D721Med (cell line): Measurements from ENCODE around the gene GUCY2D.

Experiments used
- DNase-seq: peaks from one replicate; pipeline ENCODE4 v3.0.0; 2011; ENCODE audit warnings: low spot score; ENCODE audit not compliant: insufficient read length
- FAIRE-seq: peaks from 2 replicates; lab custom pipeline; 2011; peaks lifted over from hg19 to GRCh38; lab: Jason Lieb, UNC
- CTCF ChIP-seq: IDR thresholded peaks from 2 replicates; pipeline ENCODE4 v1.5.1; 2012; ENCODE audit warnings: mild to moderate bottlenecking, control low read depth; ENCODE audit not compliant: insufficient read depth; ENCODE audit errors: missing control alignments

GUCY2D gene

GRCh38 chr17:7967751-7968150 lies 34.7 kb upstream of the GUCY2D start:
- DNase-seq (no peak), FAIRE-seq (no peak)
- TF ChIP-seq CTCF = no peak

- FAIRE-seq = no peak
These were observed 33.0 kb upstream of the GUCY2D start for GRCh38 chr17:7969433-7969832.

GRCh38 chr17:7971651-7972050 lies 30.8 kb upstream of the GUCY2D start:
- FAIRE-seq (no peak), DNase-seq (no peak)
- no peak for TF ChIP-seq CTCF

More at GRCh38 chr17:7969433-7969832, 33.0 kb upstream of the GUCY2D start:
- TF ChIP-seq CTCF = no peak
- no peak for DNase-seq

GRCh38 chr17:7972131-7972785 lies 30.2 kb upstream of the GUCY2D start:
- TF ChIP-seq CTCF = no peak
- DNase-seq = no peak
- FAIRE-seq = no peak

GRCh38 chr17:7974638-7975131 lies 27.7 kb upstream of the GUCY2D start:
- FAIRE-seq (no peak), DNase-seq (no peak)
- TF ChIP-seq CTCF = no peak

- no peak for FAIRE-seq
- no peak for TF ChIP-seq CTCF
These were observed 25.4 kb upstream of the GUCY2D start for GRCh38 chr17:7977039-7977438.

GRCh38 chr17:7977805-7978204 lies 24.6 kb upstream of the GUCY2D start:
- no peak for FAIRE-seq
- DNase-seq = no peak
- no peak for TF ChIP-seq CTCF

More at GRCh38 chr17:7977039-7977438, 25.4 kb upstream of the GUCY2D start:
- DNase-seq = no peak
